ENCODE data around the gene MYL12A.

GRCh38 chr18:3226048-3226447 is 21.6 kb upstream of the MYL12A start:
- no peak for TF ChIP-seq CTCF (IDR thresholded peaks at IDR 0.05; ENCODE audit: control extremely low read depth in 1 of 3, insufficient read depth in 1 of 3, low read depth in 1 of 3, low read length in 3 of 3)
- no peak for TF ChIP-seq POLR2AphosphoS5 (IDR thresholded peaks at IDR 0.05; ENCODE audit: low read depth, low read length)
- no peak for TF ChIP-seq MAX (IDR thresholded peaks at IDR 0.05)
- TF ChIP-seq GABPA (IDR thresholded peaks at IDR 0.05; ENCODE audit: borderline replicate concordance, insufficient read depth, low read length), result no peak
- TF ChIP-seq CEBPB (IDR thresholded peaks at IDR 0.05; ENCODE audit: low read depth, low read length), result no peak
- TF ChIP-seq EGR1 (IDR thresholded peaks at IDR 0.05; ENCODE audit: borderline replicate concordance, low read depth, low read length), result no peak
- TF ChIP-seq KDM1A (IDR thresholded peaks at IDR 0.05; ENCODE audit: borderline replicate concordance, low read length), result no peak
- no peak for TF ChIP-seq YY1 (IDR thresholded peaks at IDR 0.05; ENCODE audit: low read depth, low read length)
- no peak for TF ChIP-seq POLR2A (IDR thresholded peaks at IDR 0.05; ENCODE audit: control extremely low read depth in 1 of 2, low read depth in 2 of 2, low read length in 2 of 2)
- no peak for TF ChIP-seq USF2 (IDR thresholded peaks at IDR 0.05; ENCODE audit: low read length)
- no peak for TF ChIP-seq CHD1 (IDR thresholded peaks at IDR 0.05; ENCODE audit: low read depth, low read length)
- no peak for TF ChIP-seq RAD21 (IDR thresholded peaks at IDR 0.05 in 1 of 2, conservative IDR thresholded peaks at IDR 0.05 in 1 of 2; ENCODE audit: low read depth in 2 of 2, low read length in 2 of 2)
- no peak for TF ChIP-seq CHD2 (IDR thresholded peaks at IDR 0.05; ENCODE audit: low read length)
